ENCODE measurements around the gene DPM3.

DPM3 gene

GRCh38 chr1:155105604-155106011, 34.7 kb downstream of the DPM3 start:
- ChIA-PET POLR2A (no interaction called here), CTCF (interaction anchor here (0.9 to 2.2 kb wide), 3 partner anchors 14 to 67 kb away, joined by 5 to 8 read pairs (median 6); partner anchors contain the start of gene KRTCAP2)
- H3K4me3 ChIP-seq (ENCODE audit: low read depth, low read length), result no peak overlapping the region
- H3K4me1 ChIP-seq (ENCODE audit: control insufficient read depth, insufficient read depth, low read length), result 0 out of 2 replicates have a peak, but pooled peaks cover 3% of the 10 kb centered on the region
- H3K36me3 ChIP-seq (ENCODE audit: control insufficient read depth in 2 of 2, insufficient read depth in 1 of 2, low read length in 2 of 2), result no peaks in the 10 kb centered on the region
- TF ChIP-seq HOXA7 (CRISPR knock-in tag; IDR thresholded peaks at IDR 0.05; ENCODE audit: borderline replicate concordance), result no peak
- TF ChIP-seq, protein P1, sequence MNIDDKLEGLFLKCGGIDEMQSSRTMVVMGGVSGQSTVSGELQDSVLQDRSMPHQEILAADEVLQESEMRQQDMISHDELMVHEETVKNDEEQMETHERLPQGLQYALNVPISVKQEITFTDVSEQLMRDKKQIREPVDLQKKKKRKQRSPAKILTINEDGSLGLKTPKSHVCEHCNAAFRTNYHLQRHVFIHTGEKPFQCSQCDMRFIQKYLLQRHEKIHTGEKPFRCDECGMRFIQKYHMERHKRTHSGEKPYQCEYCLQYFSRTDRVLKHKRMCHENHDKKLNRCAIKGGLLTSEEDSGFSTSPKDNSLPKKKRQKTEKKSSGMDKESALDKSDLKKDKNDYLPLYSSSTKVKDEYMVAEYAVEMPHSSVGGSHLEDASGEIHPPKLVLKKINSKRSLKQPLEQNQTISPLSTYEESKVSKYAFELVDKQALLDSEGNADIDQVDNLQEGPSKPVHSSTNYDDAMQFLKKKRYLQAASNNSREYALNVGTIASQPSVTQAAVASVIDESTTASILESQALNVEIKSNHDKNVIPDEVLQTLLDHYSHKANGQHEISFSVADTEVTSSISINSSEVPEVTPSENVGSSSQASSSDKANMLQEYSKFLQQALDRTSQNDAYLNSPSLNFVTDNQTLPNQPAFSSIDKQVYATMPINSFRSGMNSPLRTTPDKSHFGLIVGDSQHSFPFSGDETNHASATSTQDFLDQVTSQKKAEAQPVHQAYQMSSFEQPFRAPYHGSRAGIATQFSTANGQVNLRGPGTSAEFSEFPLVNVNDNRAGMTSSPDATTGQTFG (tag by site-specific recombination; IDR thresholded peaks at IDR 0.05; ENCODE audit: borderline replicate concordance), result no peak
- TF ChIP-seq ZNF16 (tag by site-specific recombination; IDR thresholded peaks at IDR 0.05; ENCODE audit: low read depth), result no peak
- TF ChIP-seq, protein P2, sequence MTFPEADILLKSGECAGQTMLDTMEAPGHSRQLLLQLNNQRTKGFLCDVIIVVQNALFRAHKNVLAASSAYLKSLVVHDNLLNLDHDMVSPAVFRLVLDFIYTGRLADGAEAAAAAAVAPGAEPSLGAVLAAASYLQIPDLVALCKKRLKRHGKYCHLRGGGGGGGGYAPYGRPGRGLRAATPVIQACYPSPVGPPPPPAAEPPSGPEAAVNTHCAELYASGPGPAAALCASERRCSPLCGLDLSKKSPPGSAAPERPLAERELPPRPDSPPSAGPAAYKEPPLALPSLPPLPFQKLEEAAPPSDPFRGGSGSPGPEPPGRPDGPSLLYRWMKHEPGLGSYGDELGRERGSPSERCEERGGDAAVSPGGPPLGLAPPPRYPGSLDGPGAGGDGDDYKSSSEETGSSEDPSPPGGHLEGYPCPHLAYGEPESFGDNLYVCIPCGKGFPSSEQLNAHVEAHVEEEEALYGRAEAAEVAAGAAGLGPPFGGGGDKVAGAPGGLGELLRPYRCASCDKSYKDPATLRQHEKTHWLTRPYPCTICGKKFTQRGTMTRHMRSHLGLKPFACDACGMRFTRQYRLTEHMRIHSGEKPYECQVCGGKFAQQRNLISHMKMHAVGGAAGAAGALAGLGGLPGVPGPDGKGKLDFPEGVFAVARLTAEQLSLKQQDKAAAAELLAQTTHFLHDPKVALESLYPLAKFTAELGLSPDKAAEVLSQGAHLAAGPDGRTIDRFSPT (tag by site-specific recombination; IDR thresholded peaks at IDR 0.05), result no peak
- TF ChIP-seq ZNF426 (tag by site-specific recombination; IDR thresholded peaks at IDR 0.05), result no peak
- no peak for TF ChIP-seq ZNF501 (tag by site-specific recombination; IDR thresholded peaks at IDR 0.05)
- TF ChIP-seq ZBTB48 (tag by site-specific recombination; IDR thresholded peaks at IDR 0.05), result no peak
- no peak for TF ChIP-seq ZNF654 (tag by site-specific recombination; IDR thresholded peaks at IDR 0.05; ENCODE audit: low read depth)
- TF ChIP-seq ZNF155 (tag by site-specific recombination; IDR thresholded peaks at IDR 0.05), result no peak
- TF ChIP-seq ZNF114 (tag by site-specific recombination; IDR thresholded peaks at IDR 0.05), result no peak
- no peak for TF ChIP-seq ZNF792 (tag by site-specific recombination; IDR thresholded peaks at IDR 0.05)
- no peak for TF ChIP-seq PRDM4 (tag by site-specific recombination; IDR thresholded peaks at IDR 0.05)
- TF ChIP-seq ZNF514 (tag by site-specific recombination; IDR thresholded peaks at IDR 0.05), result no peak
- TF ChIP-seq, protein P3, sequence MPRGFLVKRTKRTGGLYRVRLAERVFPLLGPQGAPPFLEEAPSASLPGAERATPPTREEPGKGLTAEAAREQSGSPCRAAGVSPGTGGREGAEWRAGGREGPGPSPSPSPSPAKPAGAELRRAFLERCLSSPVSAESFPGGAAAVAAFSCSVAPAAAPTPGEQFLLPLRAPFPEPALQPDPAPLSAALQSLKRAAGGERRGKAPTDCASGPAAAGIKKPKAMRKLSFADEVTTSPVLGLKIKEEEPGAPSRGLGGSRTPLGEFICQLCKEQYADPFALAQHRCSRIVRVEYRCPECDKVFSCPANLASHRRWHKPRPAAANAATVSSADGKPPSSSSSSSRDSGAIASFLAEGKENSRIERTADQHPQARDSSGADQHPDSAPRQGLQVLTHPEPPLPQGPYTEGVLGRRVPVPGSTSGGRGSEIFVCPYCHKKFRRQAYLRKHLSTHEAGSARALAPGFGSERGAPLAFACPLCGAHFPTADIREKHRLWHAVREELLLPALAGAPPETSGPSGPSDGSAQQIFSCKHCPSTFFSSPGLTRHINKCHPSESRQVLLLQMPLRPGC (tag by site-specific recombination; IDR thresholded peaks at IDR 0.05), result no peak
- no peak for TF ChIP-seq ZIC2 (tag by site-specific recombination; IDR thresholded peaks at IDR 0.05)
- TF ChIP-seq ZNF335 (tag by site-specific recombination; conservative IDR thresholded peaks at IDR 0.05), result no peak
- no peak for TF ChIP-seq SCRT1 (tag by site-specific recombination; IDR thresholded peaks at IDR 0.05; ENCODE audit: borderline replicate concordance)
- TF ChIP-seq ZNF843 (tag by site-specific recombination; IDR thresholded peaks at IDR 0.05), result no peak
- TF ChIP-seq ZNF121 (tag by site-specific recombination; IDR thresholded peaks at IDR 0.05), result no peak
- H3K27ac ChIP-seq (ENCODE audit: extremely low read depth, low read depth, low read length), result no peak overlapping the region
- H3K9me3 ChIP-seq (ENCODE audit: control insufficient read depth, insufficient read depth, low read depth, low read length), result no peaks in the 10 kb centered on the region
